RCC 7860 (cell line): ENCODE measurements around the gene GRAMD4.

Source experiments
- DNase-seq: peaks from one replicate; pipeline ENCODE4 v3.0.0-alpha.2; 2015; ENCODE audit warnings: low spot score
- FAIRE-seq: peaks from 2 replicates; lab custom pipeline; 2012; peaks lifted over from hg19 to GRCh38; lab: Jason Lieb, UNC

Gene GRAMD4

GRCh38 chr22:46596032-46596441 is 24.1 kb upstream of the GRAMD4 start:
- FAIRE-seq (no peak), DNase-seq (no peak)

- FAIRE-seq: no peak
- DNase-seq: no peak
Observed at GRCh38 chr22:46596819-46597218, 23.4 kb upstream of the GRAMD4 start.

- DNase-seq (no peak), FAIRE-seq (no peak)
Observed at GRCh38 chr22:46598224-46598623, 22.0 kb upstream of the GRAMD4 start.

- DNase-seq (no peak), FAIRE-seq (no peak)
Observed at GRCh38 chr22:46598737-46599424, 21.3 kb upstream of the GRAMD4 start.

GRCh38 chr22:46600273-46600796 is 19.9 kb upstream of the GRAMD4 start:
- DNase-seq (no peak), FAIRE-seq (no peak)

- DNase-seq (no peak), FAIRE-seq (no peak)
Observed at GRCh38 chr22:46602025-46602424, 18.2 kb upstream of the GRAMD4 start.

- no peak for FAIRE-seq
- DNase-seq: no peak
Observed at GRCh38 chr22:46604306-46604690, 15.9 kb upstream of the GRAMD4 start.

- FAIRE-seq (no peak), DNase-seq (no peak)
Observed at GRCh38 chr22:46605117-46605516, 15.1 kb upstream of the GRAMD4 start.

GRCh38 chr22:46606886-46607285 is 13.3 kb upstream of the GRAMD4 start:
- no peak for FAIRE-seq
- no peak for DNase-seq

- FAIRE-seq: no peak
- DNase-seq: no peak
Observed at GRCh38 chr22:46607483-46608114, 12.6 kb upstream of the GRAMD4 start.

- no peak for DNase-seq
- FAIRE-seq: no peak
Observed at GRCh38 chr22:46609175-46609690, 11.0 kb upstream of the GRAMD4 start.

- FAIRE-seq (no peak), DNase-seq (no peak)
Observed at GRCh38 chr22:46609724-46610201, 10.4 kb upstream of the GRAMD4 start.

GRCh38 chr22:46610356-46610755 is 9.8 kb upstream of the GRAMD4 start:
- no peak for DNase-seq
- no peak for FAIRE-seq

- FAIRE-seq (no peak), DNase-seq (no peak)
Observed at GRCh38 chr22:46611189-46611588, 9.0 kb upstream of the GRAMD4 start.

- no peak for FAIRE-seq
- no peak for DNase-seq
Observed at GRCh38 chr22:46612341-46612903, 7.8 kb upstream of the GRAMD4 start.

GRCh38 chr22:46612904-46613605 is 7.1 kb upstream of the GRAMD4 start:
- FAIRE-seq (no peak), DNase-seq (no peak)

GRCh38 chr22:46613606-46614021 is 6.6 kb upstream of the GRAMD4 start:
- FAIRE-seq: no peak
- DNase-seq: no peak

- FAIRE-seq (no peak), DNase-seq (no peak)
Observed at GRCh38 chr22:46614025-46614931, 5.9 kb upstream of the GRAMD4 start.

GRCh38 chr22:46617207-46617985 is 2.8 kb upstream of the GRAMD4 start:
- FAIRE-seq (peak; percentile 60), DNase-seq (peak; percentile 55)
